Uterus (tissue), 2 donors: ENCODE measurements around the gene TROAP.

Experiments
- CTCF ChIP-seq, 4 experiments: fragments of 200-600 bp in 2 of 4; fragments of 450-650 bp in 2 of 4; sonication (generic) in 2 of 4; IDR thresholded peaks; one replicate each; pipeline ENCODE4 v1.5.1; 2016 to 2019; ENCODE audit warnings: antibody characterized with exemption in 4 of 4, mild to moderate bottlenecking in 2 of 4, moderate library complexity in 1 of 4
- POLR2A ChIP-seq, 2 donors: fragments of 450-650 bp; IDR thresholded peaks; one replicate each; pipeline ENCODE4 v1.6.1; 2016; ENCODE audit warnings: antibody characterized with exemption in 2 of 2, mild to moderate bottlenecking in 1 of 2, moderate library complexity in 1 of 2

GRCh38 chr12:49331380-49332222, 8.5 kb downstream of the TROAP start:
- TF ChIP-seq CTCF (IDR thresholded peaks at IDR 0.05) (peak; percentile 60 to 84 (median 75)), POLR2A (IDR thresholded peaks at IDR 0.05) (no peak)
